Nephron (organoid): ENCODE data around the gene PAK5.

Source experiments
- H3K27ac Mint-ChIP-seq, 3 experiments: 2 replicates each; pipeline ENCODE4 v1.8.0; 2020; ENCODE audit warnings: mixed read lengths in 3 of 3, mild to moderate bottlenecking in 2 of 3, moderate library complexity in 1 of 3
- H3K27me3 Mint-ChIP-seq: 2 replicates; pipeline ENCODE4 v1.8.0; 2021; ENCODE audit warnings: low read depth, mild to moderate bottlenecking, moderate library complexity, mixed read lengths
- H3K36me3 Mint-ChIP-seq: 2 replicates; pipeline ENCODE4 v1.8.0; 2020; ENCODE audit warnings: low read depth, mixed read lengths
- H3K4me1 Mint-ChIP-seq: 2 replicates; pipeline ENCODE4 v1.8.0; 2020; ENCODE audit warnings: mixed read lengths
- H3K4me3 Mint-ChIP-seq, 3 experiments: 2 replicates each; pipeline ENCODE4 v1.8.0; 2020; ENCODE audit warnings: mild to moderate bottlenecking in 3 of 3, mixed read lengths in 3 of 3, moderate library complexity in 2 of 3
- H3K9me3 Mint-ChIP-seq: 2 replicates; pipeline ENCODE4 v1.8.0; 2020; ENCODE audit warnings: mixed read lengths
- CTCF ChIP-seq, 3 experiments: fragments of 200-600 bp; sonication (generic); IDR thresholded peaks; one replicate each; pipeline ENCODE4 v1.5.0; 2021; ENCODE audit warnings: antibody characterized with exemption in 3 of 3; ENCODE audit not compliant: unreplicated experiment in 3 of 3

PAK5 gene

GRCh38 chr20:9809271-9809670, 29.6 kb downstream of the PAK5 start:
- TF ChIP-seq CTCF (IDR thresholded peaks at IDR 0.05; ENCODE audit: unreplicated experiment in 3 of 3), result no peak
- Mint-ChIP-seq H3K4me1 (no peaks in the 10 kb centered on the region), H3K36me3 (no peaks in the 10 kb centered on the region), H3K27ac (no peak overlapping the region), H3K9me3 (peaks cover 5% of the 10 kb centered on the region), H3K27me3 (no peaks in the 10 kb centered on the region), H3K4me3 (no peak overlapping the region)

- Mint-ChIP-seq H3K27me3 (no peaks in the 10 kb centered on the region), H3K4me3 (no peak overlapping the region), H3K27ac (no peak overlapping the region), H3K9me3 (peaks cover 5% of the 10 kb centered on the region), H3K4me1 (no peaks in the 10 kb centered on the region), H3K36me3 (no peaks in the 10 kb centered on the region)
- TF ChIP-seq CTCF (IDR thresholded peaks at IDR 0.05; ENCODE audit: unreplicated experiment in 3 of 3), result no peak
Measured at GRCh38 chr20:9808166-9808565, 30.7 kb downstream of the PAK5 start.

GRCh38 chr20:9807136-9807535, 31.7 kb downstream of the PAK5 start:
- Mint-ChIP-seq H3K27me3 (no peaks in the 10 kb centered on the region), H3K9me3 (peaks cover 5% of the 10 kb centered on the region), H3K4me3 (no peak overlapping the region), H3K27ac (no peak overlapping the region), H3K4me1 (no peaks in the 10 kb centered on the region), H3K36me3 (no peaks in the 10 kb centered on the region)
- TF ChIP-seq CTCF (IDR thresholded peaks at IDR 0.05; ENCODE audit: unreplicated experiment in 3 of 3), result no peak

- H3K27ac Mint-ChIP-seq, result no peak overlapping the region
- H3K4me1 Mint-ChIP-seq, result no peaks in the 10 kb centered on the region
- H3K9me3 Mint-ChIP-seq, result no peaks in the 10 kb centered on the region
- no peak overlapping the region for H3K4me3 Mint-ChIP-seq
- no peaks in the 10 kb centered on the region for H3K36me3 Mint-ChIP-seq
- TF ChIP-seq CTCF (IDR thresholded peaks at IDR 0.05; ENCODE audit: unreplicated experiment in 3 of 3), result no peak
- H3K27me3 Mint-ChIP-seq, result no peaks in the 10 kb centered on the region
Measured at GRCh38 chr20:9800421-9800820, 38.5 kb downstream of the PAK5 start.

GRCh38 chr20:9794831-9795230, 44.0 kb downstream of the PAK5 start:
- H3K27ac Mint-ChIP-seq, result no peak overlapping the region
- TF ChIP-seq CTCF (IDR thresholded peaks at IDR 0.05; ENCODE audit: unreplicated experiment in 3 of 3), result no peak
- H3K27me3 Mint-ChIP-seq, result peaks cover 3% of the 10 kb centered on the region
- H3K4me3 Mint-ChIP-seq, result no peak overlapping the region
- H3K4me1 Mint-ChIP-seq, result no peaks in the 10 kb centered on the region
- no peaks in the 10 kb centered on the region for H3K9me3 Mint-ChIP-seq
- no peaks in the 10 kb centered on the region for H3K36me3 Mint-ChIP-seq

GRCh38 chr20:9792674-9793073, 46.2 kb downstream of the PAK5 start:
- Mint-ChIP-seq H3K27ac (no peak overlapping the region), H3K27me3 (peaks cover 3% of the 10 kb centered on the region), H3K4me3 (no peak overlapping the region), H3K36me3 (no peaks in the 10 kb centered on the region), H3K9me3 (no peaks in the 10 kb centered on the region), H3K4me1 (no peaks in the 10 kb centered on the region)
- TF ChIP-seq CTCF (IDR thresholded peaks at IDR 0.05; ENCODE audit: unreplicated experiment in 3 of 3), result no peak
